SK-N-SH (cell line): ENCODE measurements around the gene RAMP1. TPM values are rescaled to one million over a fixed set of nuclear protein-coding genes. Genes with fewer than 3 reads are reported as not detected.

Experiments
- CTCF ChIA-PET: fragments of 300-600, 350-600 bp; formaldehyde crosslinking; extraction: SDS; loops from one replicate; lab custom pipeline; 2021; lab: Yijun Ruan, JAX
- POLR2A ChIA-PET: fragments of 350-600 bp; sonication (Branson Sonifier 250); formaldehyde crosslinking; extraction: SDS; loops from one replicate; lab custom pipeline; 2020; ENCODE audit warnings: antibody characterized with exemption, inconsistent platforms; lab: Yijun Ruan, JAX
- DNase-seq: peaks from one replicate; pipeline ENCODE4 v3.0.0; 2012
- H2AFZ ChIP-seq: fragments of 200-600 bp; sonication (generic); 2 replicates; pipeline ENCODE4 v1.8.1; 2016; ENCODE audit warnings: antibody characterized with exemption, mild to moderate bottlenecking, low read depth
- H3F3A ChIP-seq: fragments of 200-600 bp; sonication (generic); replicated peaks from 2 replicates; pipeline ENCODE3; 2016; ENCODE audit warnings: antibody characterized with exemption, mild to moderate bottlenecking; ENCODE audit not compliant: insufficient read depth
- H3K27ac ChIP-seq, 2 experiments: fragments of 200-500 bp in 1 of 2; fragments of 200-600 bp in 1 of 2; sonication (Bioruptor generic) in 1 of 2; sonication (generic), shearing (Covaris generic) in 1 of 2; 2 replicates each; pipeline versions ENCODE4 v1.5.1 to v1.6.1; 2014 to 2016; ENCODE audit warnings: low read depth in 2 of 2, inconsistent platforms in 1 of 2, low read length in 1 of 2, mild to moderate bottlenecking in 1 of 2, mixed read lengths in 1 of 2
- H3K27me3 ChIP-seq: fragments of 200-600 bp; sonication (generic), shearing (Covaris generic); 2 replicates; pipeline ENCODE4 v1.6.1; 2016; ENCODE audit warnings: mixed run types; ENCODE audit not compliant: insufficient read depth
- H3K36me3 ChIP-seq, 2 experiments: fragments of 200-500 bp in 1 of 2; fragments of 200-600 bp in 1 of 2; sonication (Bioruptor generic) in 1 of 2; sonication (generic) in 1 of 2; replicated peaks in 1 of 2; 2 replicates each; pipeline versions ENCODE3 to v1.5.1; 2014 to 2016; ENCODE audit warnings: low read length in 1 of 2, mild to moderate bottlenecking in 1 of 2; ENCODE audit not compliant: insufficient read depth in 2 of 2, control insufficient read depth in 1 of 2
- H3K4me1 ChIP-seq, 2 experiments: fragments of 200-500 bp in 1 of 2; fragments of 200-600 bp in 1 of 2; sonication (Bioruptor generic) in 1 of 2; sonication (generic), shearing (Covaris generic) in 1 of 2; 2 replicates each; pipeline versions ENCODE4 v1.5.1 to v1.6.1; 2014 to 2016; ENCODE audit warnings: low read depth in 1 of 2, low read length in 1 of 2, mixed run types in 1 of 2; ENCODE audit not compliant: insufficient read depth in 2 of 2, control insufficient read depth in 1 of 2
- H3K4me2 ChIP-seq: fragments of 200-600 bp; sonication (generic), shearing (Covaris generic); 2 replicates; pipeline ENCODE4 v1.6.1; 2017; ENCODE audit warnings: mixed run types
- H3K4me3 ChIP-seq, 2 experiments: fragments of 200-500 bp in 1 of 2; fragments of 200-600 bp in 1 of 2; sonication (Bioruptor generic) in 1 of 2; sonication (generic), shearing (Covaris generic) in 1 of 2; 2 replicates each; pipeline versions ENCODE4 v1.5.1 to v1.8.1; 2014 to 2016; ENCODE audit warnings: low read depth in 2 of 2, inconsistent platforms in 1 of 2, low read length in 1 of 2, mild to moderate bottlenecking in 1 of 2, mixed read lengths in 1 of 2, moderate library complexity in 1 of 2
- H3K79me2 ChIP-seq: fragments of 200-600 bp; sonication (generic); 2 replicates; pipeline ENCODE4 v1.8.1; 2017; ENCODE audit warnings: mild to moderate bottlenecking; ENCODE audit not compliant: insufficient read depth
- H3K9ac ChIP-seq: fragments of 200-600 bp; sonication (generic); 2 replicates; pipeline ENCODE4 v1.6.1; 2017; ENCODE audit warnings: mixed run types
- H3K9me2 ChIP-seq: fragments of 200-600 bp; sonication (generic); 2 replicates; pipeline ENCODE4 v1.6.1; 2017; ENCODE audit warnings: mixed run types
- H3K9me3 ChIP-seq: fragments of 200-600 bp; sonication (generic); 2 replicates; pipeline ENCODE4 v1.6.1; 2017; ENCODE audit warnings: mixed run types, mild to moderate bottlenecking, moderate library complexity
- H4K20me1 ChIP-seq: fragments of 200-600 bp; sonication (generic); 2 replicates; pipeline ENCODE4 v1.6.1; 2017; ENCODE audit warnings: mild to moderate bottlenecking, mixed run types; ENCODE audit not compliant: insufficient read depth
- CHD2 ChIP-seq: fragments of 150-350 bp; IDR thresholded peaks from 2 replicates; pipeline ENCODE4 v1.6.1; 2018; ENCODE audit warnings: low read length; ENCODE audit not compliant: partially characterized antibody
- ELF1 ChIP-seq: IDR thresholded peaks from 2 replicates; pipeline ENCODE4 v1.4.0; 2012
- EP300 ChIP-seq, 2 experiments: IDR thresholded peaks; 2 replicates each; pipeline versions ENCODE4 v1.4.0 to v1.6.1; 2012; ENCODE audit warnings: borderline replicate concordance in 1 of 2, low read depth in 1 of 2, low read length in 1 of 2
- EZH2phosphoT487 ChIP-seq: fragments of 200-600 bp; sonication (generic); IDR thresholded peaks from 2 replicates; pipeline ENCODE4 v1.6.1; 2017; ENCODE audit warnings: low read depth, mixed run types, mild to moderate bottlenecking, antibody characterized with exemption, moderate library complexity, borderline replicate concordance
- FOSL2 ChIP-seq: IDR thresholded peaks from 2 replicates; pipeline ENCODE4 v1.4.0; 2012; ENCODE audit warnings: low read depth, mild to moderate bottlenecking, moderate library complexity, borderline replicate concordance
- FOXJ3 ChIP-seq: sonication (generic); formaldehyde crosslinking; IDR thresholded peaks from 2 replicates; pipeline ENCODE4 v1.5.1; 2020; ENCODE audit warnings: mild to moderate bottlenecking, missing genetic modification reagents
- FOXM1 ChIP-seq: IDR thresholded peaks from 2 replicates; pipeline ENCODE4 v1.4.0; 2012; ENCODE audit warnings: low read depth, mild to moderate bottlenecking
- GABPA ChIP-seq: IDR thresholded peaks from 2 replicates; pipeline ENCODE4 v1.4.0; 2012; ENCODE audit warnings: low read depth, mild to moderate bottlenecking
- GATA2 ChIP-seq: sonication (generic); formaldehyde crosslinking; IDR thresholded peaks from 2 replicates; pipeline ENCODE4 v1.5.0; 2020; ENCODE audit warnings: mild to moderate bottlenecking, missing genetic modification reagents
- IRF3 ChIP-seq: fragments of 150-350 bp; IDR thresholded peaks from 2 replicates; pipeline ENCODE4 v1.6.1; 2016; ENCODE audit warnings: mild to moderate bottlenecking, low read depth, low read length
- JUND ChIP-seq: IDR thresholded peaks from 2 replicates; pipeline ENCODE4 v1.4.0; 2012
- MAX ChIP-seq: IDR thresholded peaks from 2 replicates; pipeline ENCODE4 v1.4.0; 2012; ENCODE audit warnings: low read depth
- NFIC ChIP-seq: IDR thresholded peaks from 2 replicates; pipeline ENCODE4 v1.4.0; 2012; ENCODE audit warnings: borderline replicate concordance
- NRF1 ChIP-seq: IDR thresholded peaks from 2 replicates; pipeline ENCODE4 v1.6.1; 2012; ENCODE audit warnings: low read depth, mild to moderate bottlenecking, low read length
- RAD21 ChIP-seq: IDR thresholded peaks from 2 replicates; pipeline ENCODE4 v1.6.1; 2012; ENCODE audit warnings: mild to moderate bottlenecking, low read length
- RCOR1 ChIP-seq: fragments of 150-350 bp; IDR thresholded peaks from 2 replicates; pipeline ENCODE4 v1.6.1; 2017; ENCODE audit warnings: antibody characterized with exemption, low read length
- REST ChIP-seq: IDR thresholded peaks from 2 replicates; pipeline ENCODE4 v1.6.1; 2012; ENCODE audit warnings: mild to moderate bottlenecking, low read depth, low read length, moderate library complexity
- RXRA ChIP-seq: IDR thresholded peaks from 2 replicates; pipeline ENCODE4 v1.4.0; 2012; ENCODE audit warnings: low read depth, mild to moderate bottlenecking, borderline replicate concordance
- SIN3A ChIP-seq: IDR thresholded peaks from 2 replicates; pipeline ENCODE4 v1.6.1; 2012; ENCODE audit warnings: low read depth, mild to moderate bottlenecking, low read length, moderate library complexity, borderline replicate concordance
- TAF1 ChIP-seq: IDR thresholded peaks from 2 replicates; pipeline ENCODE4 v1.6.1; 2012; ENCODE audit warnings: low read depth, mild to moderate bottlenecking, low read length, moderate library complexity, borderline replicate concordance
- TCF12 ChIP-seq: IDR thresholded peaks from 2 replicates; pipeline ENCODE4 v1.4.0; 2012
- TEAD4 ChIP-seq: IDR thresholded peaks from 2 replicates; pipeline ENCODE4 v1.4.0; 2012; ENCODE audit warnings: mild to moderate bottlenecking, borderline replicate concordance; ENCODE audit not compliant: insufficient read depth
- USF1 ChIP-seq: IDR thresholded peaks from 2 replicates; pipeline ENCODE4 v1.4.0; 2012; ENCODE audit warnings: low read depth, borderline replicate concordance
- USF2 ChIP-seq: fragments of 150-350 bp; IDR thresholded peaks from 2 replicates; pipeline ENCODE4 v1.6.1; 2017; ENCODE audit warnings: antibody characterized with exemption, low read length, low read depth, borderline replicate concordance
- WGBS: methylation state at CpG from one replicate; pipeline ENCODE4 v1.1.6; 2017; ENCODE audit warnings: low lambda C conversion rate; 5-methylcytosine and 5-hydroxymethylcytosine counted together
- polyA plus RNA-seq, 3 experiments: library from polyadenylated mRNA; depleted of rRNA; stranded (reverse); fragments of >200 nt; gene quantifications; 2 replicates each; pipeline ENCODE4 v1.2.3, GENCODE V29; 2012
- TF ChIP-seq, protein P1 (sequence below): fragments of 200-600 bp; sonication (generic); IDR thresholded peaks from 2 replicates; pipeline ENCODE4 v1.6.1; 2017; ENCODE audit warnings: antibody characterized with exemption, mild to moderate bottlenecking, moderate library complexity

Gene RAMP1
- polyA plus RNA-seq, 1 of the 3 experiments (the other 2 are of a cell fraction), result 27.9 TPM

DNA sequence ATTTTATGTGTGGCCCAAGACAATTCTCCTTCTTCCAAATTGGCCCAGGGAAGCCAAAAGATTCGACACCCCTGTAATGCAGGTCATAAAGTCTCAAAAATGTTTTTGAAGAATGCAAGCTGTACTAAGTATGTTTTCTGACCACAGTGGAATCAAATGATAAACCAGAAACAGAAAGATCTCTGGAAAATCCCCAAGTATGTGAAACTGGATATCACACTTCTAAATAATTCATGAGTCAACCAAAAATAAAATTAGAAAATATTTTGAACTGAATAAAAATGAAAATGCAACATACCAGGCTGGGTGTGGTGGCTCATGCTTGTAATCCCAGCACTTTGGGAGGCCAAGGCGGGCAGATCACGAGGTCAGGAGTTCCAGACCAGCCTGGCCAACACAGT lies 73.3 kb downstream of the RAMP1 start:
- no peak overlapping the region for H2AFZ ChIP-seq
- no peaks in the 10 kb centered on the region for H4K20me1 ChIP-seq
- no peaks in the 10 kb centered on the region for H3K9me3 ChIP-seq
- peaks cover 5% of the 10 kb centered on the region for H3F3A ChIP-seq
- ChIA-PET CTCF (interaction anchor here (1.0 to 1.8 kb wide), 2 partner anchors 10 to 74 kb away, joined by 4 to 13 read pairs; partner anchors contain the start of gene RAMP1), POLR2A (no interaction called here)
- H3K4me3 ChIP-seq, result no peak overlapping the region
- no peak overlapping the region; the same call in 1 of the 2 replicates for H3K4me2 ChIP-seq
- no peaks in the 10 kb centered on the region for H3K36me3 ChIP-seq
- DNase-seq, result no peak
- no peaks in the 10 kb centered on the region for H3K9me2 ChIP-seq
- H3K27ac ChIP-seq, result 0 out of 4 replicates have a peak overlapping the region, but pooled peaks of 1 of the 2 experiments have one; percentile 38
- no peaks in the 10 kb centered on the region for H3K27me3 ChIP-seq
- no peak overlapping the region for H3K9ac ChIP-seq
- H3K79me2 ChIP-seq, result no peaks in the 10 kb centered on the region
- WGBS, result 50% methylated on average over 3 of the region's 3 CpGs
- peaks cover 0 to 10% of the 10 kb centered on the region in 2 experiments; a peak in 1 of 4 replicates for H3K4me1 ChIP-seq
- no peak for TF ChIP-seq GABPA
- TF ChIP-seq IRF3, result no peak
- TF ChIP-seq RCOR1, result no peak
- TF ChIP-seq TAF1, result no peak
- TF ChIP-seq TEAD4, result peak; percentile 40; the same call in 1 of the 2 replicates
- no peak for TF ChIP-seq FOXJ3 (CRISPR knock-in tag)
- TF ChIP-seq MAX, result 0 out of 2 replicates have a peak, but pooled peaks have one; percentile 28
- peak; percentile 36; the same call in 1 of the 2 replicates for TF ChIP-seq RXRA
- TF ChIP-seq NRF1, result no peak
- TF ChIP-seq FOSL2, result peak; percentile 46; the same call in 1 of the 2 replicates
- TF ChIP-seq TCF12, result peak; percentile 72
- TF ChIP-seq USF1, result no peak
- no peak for TF ChIP-seq RAD21
- TF ChIP-seq NFIC, result peak; percentile 63; the same call in 1 of the 2 replicates
- peak; percentile 40 for TF ChIP-seq JUND
- TF ChIP-seq EZH2phosphoT487, result no peak
- TF ChIP-seq USF2, result no peak
- no peak for TF ChIP-seq FOXM1
- no peak for TF ChIP-seq ELF1
- TF ChIP-seq, protein P1, sequence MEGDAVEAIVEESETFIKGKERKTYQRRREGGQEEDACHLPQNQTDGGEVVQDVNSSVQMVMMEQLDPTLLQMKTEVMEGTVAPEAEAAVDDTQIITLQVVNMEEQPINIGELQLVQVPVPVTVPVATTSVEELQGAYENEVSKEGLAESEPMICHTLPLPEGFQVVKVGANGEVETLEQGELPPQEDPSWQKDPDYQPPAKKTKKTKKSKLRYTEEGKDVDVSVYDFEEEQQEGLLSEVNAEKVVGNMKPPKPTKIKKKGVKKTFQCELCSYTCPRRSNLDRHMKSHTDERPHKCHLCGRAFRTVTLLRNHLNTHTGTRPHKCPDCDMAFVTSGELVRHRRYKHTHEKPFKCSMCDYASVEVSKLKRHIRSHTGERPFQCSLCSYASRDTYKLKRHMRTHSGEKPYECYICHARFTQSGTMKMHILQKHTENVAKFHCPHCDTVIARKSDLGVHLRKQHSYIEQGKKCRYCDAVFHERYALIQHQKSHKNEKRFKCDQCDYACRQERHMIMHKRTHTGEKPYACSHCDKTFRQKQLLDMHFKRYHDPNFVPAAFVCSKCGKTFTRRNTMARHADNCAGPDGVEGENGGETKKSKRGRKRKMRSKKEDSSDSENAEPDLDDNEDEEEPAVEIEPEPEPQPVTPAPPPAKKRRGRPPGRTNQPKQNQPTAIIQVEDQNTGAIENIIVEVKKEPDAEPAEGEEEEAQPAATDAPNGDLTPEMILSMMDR, result no peak
- TF ChIP-seq EP300 (IDR thresholded peaks at IDR 0.05; ENCODE audit: borderline replicate concordance in 1 of 2, low read depth in 1 of 2, low read length in 1 of 2), result peak in 1 of 2 experiments; percentile 20; a peak in 1 of 4 replicates
- TF ChIP-seq CHD2, result no peak
- TF ChIP-seq REST, result no peak
- no peak for TF ChIP-seq SIN3A
- TF ChIP-seq GATA2 (CRISPR knock-in tag), result no peak
